OCI-LY7 (cell line): ENCODE results near the gene PAXX. TPM values are rescaled to one million over a fixed set of nuclear protein-coding genes. Genes with fewer than 3 reads are reported as not detected.

ENCODE experiments used
- BruUV-seq: library from RNA; stranded (reverse); fragments of 400-500 nt; replicated peaks from 2 replicates; lab custom pipeline; 2021; lab: Mats Ljungman, UMichigan
- CTCF ChIA-PET: fragments of 300-600 bp; sonication (Branson Sonifier 250); formaldehyde crosslinking; loops from one replicate; lab custom pipeline; 2022; ENCODE audit warnings: antibody characterized with exemption; ENCODE audit not compliant: unreplicated experiment; lab: Charles Lee
- POLR2A ChIA-PET: fragments of 300-600 bp; sonication (Branson Sonifier 250); formaldehyde crosslinking; loops from one replicate; lab custom pipeline; 2022; ENCODE audit warnings: antibody characterized with exemption; lab: Charles Lee
- DNase-seq: peaks from one replicate; pipeline ENCODE4 v3.0.0-alpha.2; 2015; ENCODE audit warnings: low spot score
- H2AFZ ChIP-seq: fragments of 200-600 bp; sonication (generic), shearing (Covaris generic); 2 replicates; pipeline ENCODE4 v1.6.1; 2014; ENCODE audit warnings: mild to moderate bottlenecking, antibody characterized with exemption, low read length, moderate library complexity
- H3K27ac ChIP-seq: fragments of 200-600 bp; sonication (generic); 2 replicates; pipeline ENCODE4 v1.5.1; 2014; ENCODE audit warnings: mixed run types, low read depth, mild to moderate bottlenecking, moderate library complexity, low read length, inconsistent platforms; ENCODE audit not compliant: poor library complexity, severe bottlenecking
- H3K36me3 ChIP-seq: fragments of 200-600 bp; sonication (generic); 2 replicates; pipeline ENCODE4 v1.6.1; 2014; ENCODE audit warnings: mild to moderate bottlenecking, antibody characterized with exemption, low read length, moderate library complexity, mixed read lengths; ENCODE audit not compliant: insufficient read depth
- H3K4me1 ChIP-seq: fragments of 200-600 bp; sonication (generic); 2 replicates; pipeline ENCODE4 v1.5.1; 2014; ENCODE audit warnings: mild to moderate bottlenecking, low read length; ENCODE audit not compliant: insufficient read depth, poor library complexity, severe bottlenecking
- H3K4me2 ChIP-seq: fragments of 200-600 bp; sonication (generic); 2 replicates; pipeline ENCODE4 v1.6.1; 2014; ENCODE audit warnings: mild to moderate bottlenecking, low read length
- H3K4me3 ChIP-seq: fragments of 200-600 bp; sonication (generic); 2 replicates; pipeline ENCODE4 v1.5.1; 2014; ENCODE audit warnings: mild to moderate bottlenecking, low read depth, low read length; ENCODE audit not compliant: poor library complexity, severe bottlenecking
- H3K79me2 ChIP-seq: fragments of 200-600 bp; sonication (generic); 2 replicates; pipeline ENCODE4 v1.6.1; 2016; ENCODE audit warnings: low read depth, mild to moderate bottlenecking, low read length, moderate library complexity, mixed read lengths; ENCODE audit not compliant: insufficient read depth
- H3K9me2 ChIP-seq: fragments of 200-600 bp; sonication (generic); 2 replicates; pipeline ENCODE4 v1.6.1; 2016; ENCODE audit warnings: mild to moderate bottlenecking, low read length, mixed read lengths; ENCODE audit not compliant: insufficient read depth
- H3K9me3 ChIP-seq: fragments of 200-600 bp; sonication (generic); 2 replicates; pipeline ENCODE4 v1.6.1; 2014; ENCODE audit warnings: mild to moderate bottlenecking, mixed run types, low read length, mixed read lengths
- H4K20me1 ChIP-seq: fragments of 200-600 bp; sonication (generic); 2 replicates; pipeline ENCODE4 v1.6.1; 2014; ENCODE audit warnings: mild to moderate bottlenecking, antibody characterized with exemption, low read length, moderate library complexity, mixed read lengths; ENCODE audit not compliant: insufficient read depth
- CTCF ChIP-seq: fragments of 200-600 bp; sonication (generic); conservative IDR thresholded peaks from 2 replicates; pipeline ENCODE4 v1.5.1; 2014; ENCODE audit warnings: mild to moderate bottlenecking, antibody characterized with exemption, low read length, moderate library complexity, mixed read lengths
- EZH2phosphoT487 ChIP-seq: fragments of 200-600 bp; sonication (generic); IDR thresholded peaks from 2 replicates; pipeline ENCODE4 v1.6.1; 2018; ENCODE audit warnings: low read depth, borderline replicate concordance, mild to moderate bottlenecking, mixed run types, antibody characterized with exemption, low read length, moderate library complexity, mixed read lengths
- intact Hi-C: fragments of 100-400 bp; cut with micrococcal nuclease; formaldehyde crosslinking; loops from one replicate; pipeline ENCODE4 v1.10.0; 2022; ENCODE audit not compliant: unreplicated experiment
- total RNA-seq, 2 experiments: library from RNA; depleted of rRNA in 1 of 2; stranded (reverse); fragments of >200 nt in 1 of 2; shearing (Covaris generic) in 1 of 2; gene quantifications; 2 replicates each; pipeline ENCODE4 v1.2.3, GENCODE V29; 2014 to 2022

The PAXX gene
- total RNA-seq, 2 experiments from 2014 or later, result 45.7 to 63.5 TPM

DNA sequence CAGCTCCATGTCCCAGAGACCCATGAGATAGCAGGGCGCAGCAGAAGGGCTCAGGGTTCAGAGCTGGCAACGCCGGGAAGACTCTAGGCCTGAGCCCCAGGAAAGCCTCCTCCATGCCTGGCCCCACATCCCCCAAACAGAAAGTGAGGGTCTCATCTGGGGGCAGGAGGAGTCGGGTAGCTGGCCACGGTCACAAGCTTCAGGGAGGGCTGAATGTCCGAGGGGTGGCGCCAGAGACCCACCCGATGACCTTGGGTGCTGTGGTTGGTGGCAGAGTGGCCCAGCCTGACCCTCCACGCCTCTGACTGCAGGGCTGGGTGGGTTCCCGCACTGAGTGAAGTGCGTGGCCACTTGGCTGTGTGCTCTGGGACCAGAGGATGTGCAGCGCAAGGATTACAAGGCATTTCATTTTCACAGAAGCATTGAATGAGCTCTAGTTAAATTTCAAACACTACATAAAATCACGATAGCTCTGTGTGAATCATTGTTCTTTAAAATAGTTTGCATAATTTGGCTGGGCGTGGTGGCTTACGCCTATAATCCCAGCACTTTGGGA lies 44.2 kb upstream of the PAXX start:
- TF ChIP-seq EZH2phosphoT487 (no peak), CTCF (peak; percentile 71)
- Histone ChIP-seq H4K20me1 (no peaks in the 10 kb centered on the region), H3K27ac (no peak overlapping the region), H3K4me2 (no peak overlapping the region), H3K36me3 (0 out of 2 replicates have a peak, but pooled peaks cover 2% of the 10 kb centered on the region), H3K4me1 (peaks cover 33% of the 10 kb centered on the region), H3K9me3 (no peaks in the 10 kb centered on the region), H3K4me3 (no peak overlapping the region), H3K79me2 (peaks cover 9% of the 10 kb centered on the region; the same call in 1 of the 2 replicates), H3K9me2 (no peaks in the 10 kb centered on the region), H2AFZ (no peak overlapping the region)
- no TSS peak for BruUV-seq
- ChIA-PET POLR2A (interaction anchor here (0.7 to 1.9 kb wide), 3 partner anchors 87 to 170 kb away, joined by 3 to 6 read pairs (median 4); partner anchors contain the start of gene TMEM141), CTCF (interaction anchor here (0.6 to 1.9 kb wide), 5 partner anchors 30 to 321 kb away, joined by 3 to 8 read pairs (median 3); no protein-coding TSS in a partner anchor)
- intact Hi-C loops, result no loop called here
- DNase-seq, result peak; percentile 48

- H3K27ac ChIP-seq, result peak overlapping the region; percentile 45
- peak overlapping the region; percentile 72 for H3K4me3 ChIP-seq
- POLR2A ChIA-PET, result no interaction called here
- no peak for DNase-seq
- TF ChIP-seq EZH2phosphoT487, result no peak
- TF ChIP-seq CTCF, result no peak
- CTCF ChIA-PET, result no interaction called here
- H3K36me3 ChIP-seq, result no peaks in the 10 kb centered on the region
- no peaks in the 10 kb centered on the region for H4K20me1 ChIP-seq
- no peaks in the 10 kb centered on the region for H3K9me2 ChIP-seq
- intact Hi-C loops, result no loop called here
- H3K79me2 ChIP-seq, result no peaks in the 10 kb centered on the region
- H3K4me2 ChIP-seq, result peak overlapping the region; percentile 97
- 0 out of 2 replicates have a peak overlapping the region, but pooled peaks have one; percentile 11 for H2AFZ ChIP-seq
- no TSS peak for BruUV-seq
- H3K9me3 ChIP-seq, result no peaks in the 10 kb centered on the region
- H3K4me1 ChIP-seq, result peaks cover 28% of the 10 kb centered on the region
Measured at GRCh38 chr9:136949239-136949816, 42.9 kb upstream of the PAXX start.
